ENCODE measurements around the gene CTSC.
"Not testable (repeated sequence)": the region's sequence is repeated elsewhere in the genome, so short reads cannot be mapped to it uniquely, and the experiment has no call there.

CTSC gene

DNA sequence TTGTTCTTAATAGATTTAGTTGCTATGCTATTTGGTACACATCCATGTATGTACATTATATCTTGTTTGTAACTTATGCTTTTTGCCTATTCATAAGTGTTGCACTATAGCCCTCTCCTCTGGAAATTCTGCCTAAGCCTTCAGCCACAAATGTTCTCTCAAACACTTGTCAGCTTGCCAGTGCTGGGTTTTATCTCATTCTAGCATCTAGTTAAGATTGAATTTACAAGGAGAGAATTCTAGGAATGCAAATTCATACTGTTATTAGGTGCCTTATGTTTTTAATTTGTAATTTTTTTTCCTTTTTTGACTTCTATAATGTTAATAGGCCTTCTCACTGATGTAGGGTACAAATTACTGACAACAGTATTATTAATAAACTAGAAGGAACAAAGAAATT is 14.6 kb upstream of the CTSC start:
- no peak for DNase-seq (ENCODE audit: low spot score)

GRCh38 chr11:88348870-88349269 is 11.3 kb upstream of the CTSC start:
- DNase-seq (ENCODE audit: low spot score): no peak

DNA sequence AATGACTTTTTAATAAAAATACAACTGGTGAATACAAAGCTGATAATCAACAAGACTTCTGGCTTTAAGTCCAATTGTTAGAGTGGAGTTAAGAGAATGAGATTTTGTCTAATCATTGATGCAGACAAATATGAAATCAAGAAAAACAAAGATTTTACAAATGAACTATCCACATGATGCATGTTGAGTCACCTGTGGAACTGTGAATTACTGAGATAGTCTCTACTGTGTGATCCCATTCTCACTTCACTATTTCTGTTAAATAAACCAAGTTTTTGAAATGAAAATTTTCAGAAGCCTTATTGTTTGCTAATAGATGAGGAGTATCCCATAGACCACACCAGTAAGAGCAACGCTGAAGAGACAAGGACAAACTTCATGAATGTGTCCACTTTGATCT is 8.4 kb upstream of the CTSC start:
- no peak for DNase-seq (ENCODE audit: low spot score)

GRCh38 chr11:88345408-88345807 is 7.9 kb upstream of the CTSC start:
- no peak for DNase-seq (ENCODE audit: low spot score)

GRCh38 chr11:88344869-88345268 is 7.3 kb upstream of the CTSC start:
- no peak for DNase-seq (ENCODE audit: low spot score)

GRCh38 chr11:88341522-88342251 is 4.2 kb upstream of the CTSC start:
- no peak for DNase-seq (ENCODE audit: low spot score)

- no peak for DNase-seq (ENCODE audit: low spot score)
Measured at GRCh38 chr11:88340366-88340935, 2.9 kb upstream of the CTSC start.

DNA sequence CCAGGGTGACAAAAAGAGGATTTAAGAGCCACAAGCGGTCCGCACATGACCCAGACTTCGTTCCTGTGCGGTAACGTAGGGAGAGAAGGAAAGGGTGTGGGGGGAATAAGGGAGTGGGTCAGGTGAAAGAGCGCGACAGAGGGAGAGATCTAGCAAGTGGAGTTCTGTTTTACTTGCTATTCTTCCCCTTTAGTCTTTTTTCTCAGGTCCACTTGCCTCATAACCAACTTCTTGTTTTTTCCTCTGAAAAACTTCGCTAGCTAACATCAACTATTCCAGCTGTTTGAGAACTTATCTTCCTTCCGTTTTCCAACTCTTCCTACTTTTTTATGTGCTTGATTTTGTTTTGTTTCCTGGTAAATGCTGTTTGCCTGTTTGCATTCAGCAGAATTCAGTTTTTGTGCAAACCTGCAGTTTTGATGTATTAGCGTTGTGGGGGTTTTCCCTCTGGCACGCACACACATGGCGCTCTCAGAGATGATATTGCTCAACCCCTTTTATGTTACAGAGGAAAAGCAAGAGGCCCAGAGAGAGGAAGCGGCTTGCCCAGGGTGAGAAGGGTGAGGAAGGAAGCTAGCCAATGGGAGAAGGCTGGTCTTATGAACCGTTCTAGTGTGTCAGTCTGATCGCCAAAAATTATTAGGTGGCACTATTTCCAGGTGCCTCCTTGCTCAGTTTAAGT is 592 bp upstream of the CTSC start:
- DNase-seq (ENCODE audit: low spot score): peak; percentile 61

DNA sequence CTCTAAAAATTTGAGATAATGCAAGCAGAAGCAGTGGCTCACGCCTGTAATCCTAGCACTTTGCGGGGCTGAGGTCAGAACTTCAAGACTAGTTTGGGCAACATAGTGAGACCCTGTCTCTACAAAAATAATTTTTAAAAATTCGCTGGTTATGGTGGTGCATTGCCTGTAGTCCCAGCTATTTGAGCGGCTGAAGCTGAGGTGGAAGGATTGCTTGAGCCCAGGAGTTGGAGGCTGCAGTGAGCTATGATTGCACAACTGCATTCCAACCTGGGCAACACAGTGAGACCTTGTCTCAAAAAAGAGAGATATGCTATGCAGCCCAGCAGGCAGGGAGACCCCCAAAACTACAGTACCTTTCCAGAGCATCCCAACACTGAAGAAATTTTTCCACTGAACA is 2.3 kb downstream of the CTSC start:
- DNase-seq (ENCODE audit: low spot score): no peak

- DNase-seq (ENCODE audit: low spot score): no peak
Measured at GRCh38 chr11:88333862-88334261, 3.7 kb downstream of the CTSC start.

- no peak for DNase-seq (ENCODE audit: low spot score)
Measured at GRCh38 chr11:88332851-88333250, 4.7 kb downstream of the CTSC start.

DNA sequence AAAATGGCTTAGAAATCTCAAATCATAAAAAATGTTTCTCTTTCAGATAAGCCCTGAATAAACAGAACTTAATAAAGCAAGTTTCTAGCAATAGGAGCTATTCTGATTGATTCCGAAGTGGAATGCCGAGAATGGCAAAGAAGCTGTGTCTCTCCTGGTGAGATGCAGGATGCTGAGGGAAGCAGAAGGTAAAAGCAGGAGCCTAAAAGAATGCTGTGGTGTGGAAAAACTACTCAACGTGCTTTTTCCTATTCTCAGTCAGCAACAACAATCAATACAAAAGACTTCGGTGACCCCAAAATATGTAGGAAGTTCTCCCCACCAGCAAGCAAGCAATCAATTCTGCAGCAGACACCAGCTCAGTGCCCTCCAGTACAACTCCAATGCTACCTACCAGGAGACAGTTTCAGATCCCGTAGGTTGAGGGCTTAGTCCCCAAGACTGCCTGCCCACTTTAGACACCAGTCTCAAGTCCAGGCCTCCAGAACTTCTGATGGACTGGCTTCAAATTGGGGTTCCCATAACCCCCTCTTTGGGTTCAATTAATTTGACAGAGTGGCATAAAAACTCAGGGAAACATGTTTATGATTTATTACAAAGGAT is 6.6 kb downstream of the CTSC start:
- DNase-seq (ENCODE audit: low spot score): no peak

DNA sequence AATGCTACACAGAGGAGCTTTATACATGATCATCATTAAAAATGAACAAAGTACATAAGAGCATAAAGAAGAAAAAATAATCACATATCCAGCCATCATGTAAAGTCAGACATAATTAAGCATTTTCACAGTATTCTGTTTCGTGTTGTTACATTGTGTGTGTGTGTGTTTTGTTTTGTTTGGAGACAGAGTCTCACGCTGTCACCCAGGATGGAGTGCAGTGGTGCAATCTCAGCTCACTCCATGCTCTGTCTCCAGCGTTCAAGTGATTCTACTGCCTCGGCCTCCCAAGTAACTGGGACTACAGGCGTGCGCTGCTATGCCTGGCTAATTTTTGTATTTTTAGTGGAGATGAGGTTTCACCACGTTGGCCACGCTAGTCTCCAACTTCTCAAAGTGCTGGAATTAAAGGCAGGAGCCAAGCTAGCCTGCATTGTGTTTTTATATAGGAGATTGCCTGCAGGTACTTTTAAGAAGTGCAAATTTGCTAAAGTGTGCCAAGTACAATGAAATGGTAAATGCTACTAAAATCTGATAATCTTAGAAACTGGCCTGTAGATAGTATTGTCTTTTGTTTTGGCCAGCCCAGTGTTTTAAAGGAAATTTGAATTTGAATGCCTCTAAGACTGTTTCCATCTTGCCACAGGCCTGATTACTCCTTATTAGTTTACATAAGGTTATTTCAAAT is 7.8 kb downstream of the CTSC start:
- DNase-seq (ENCODE audit: low spot score): no peak

DNA sequence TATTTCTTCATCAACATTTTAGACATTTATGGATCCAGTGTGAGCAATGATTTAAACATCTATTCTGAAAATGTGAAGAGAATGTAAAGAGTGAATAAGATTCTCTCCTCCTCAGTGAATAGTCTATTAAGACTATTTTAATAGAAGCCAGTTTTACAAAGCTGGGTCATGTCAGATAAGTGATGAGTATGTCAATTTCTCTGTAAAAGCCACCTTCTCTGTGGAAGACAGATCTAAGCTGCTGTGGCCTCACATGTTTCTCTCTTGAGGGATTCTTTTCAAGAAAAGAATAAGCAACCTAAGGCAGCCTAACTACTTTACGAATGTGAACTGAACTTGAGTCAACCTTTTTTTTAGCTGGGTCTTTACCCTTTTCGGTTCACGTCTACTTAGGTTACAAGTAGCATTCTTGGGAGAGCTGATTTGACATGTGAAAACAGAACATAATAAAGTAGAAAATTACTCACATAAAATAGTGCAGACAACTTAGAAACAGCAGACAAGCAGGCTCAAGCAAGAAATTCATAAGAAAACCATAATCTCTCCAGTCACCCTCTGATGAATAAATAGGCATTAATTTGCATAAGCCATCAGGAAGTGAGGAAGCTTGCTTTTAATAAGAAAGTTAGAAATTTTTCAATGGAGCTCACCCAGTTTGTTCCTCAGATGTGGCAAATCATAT is 9.9 kb downstream of the CTSC start:
- DNase-seq (ENCODE audit: low spot score): no peak

DNA sequence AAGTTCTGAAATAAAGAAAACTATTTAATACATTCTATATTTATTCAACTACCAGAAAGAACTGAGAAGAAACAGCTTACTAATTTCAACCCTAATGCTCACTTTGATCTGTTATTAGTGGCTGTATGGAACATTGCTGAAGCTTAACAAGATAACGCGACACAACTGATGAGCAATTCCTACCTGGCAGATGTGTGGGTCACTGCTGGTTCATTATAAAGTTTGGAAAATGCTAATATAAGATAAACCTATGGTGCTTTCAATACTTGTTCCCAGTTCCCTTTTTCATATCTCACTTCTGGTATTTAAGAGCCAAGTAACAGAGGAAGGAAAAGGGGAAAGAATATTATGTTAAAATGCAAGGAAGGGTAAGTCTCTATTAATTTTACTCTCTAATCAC is 10.5 kb downstream of the CTSC start:
- no peak for DNase-seq (ENCODE audit: low spot score)

DNA sequence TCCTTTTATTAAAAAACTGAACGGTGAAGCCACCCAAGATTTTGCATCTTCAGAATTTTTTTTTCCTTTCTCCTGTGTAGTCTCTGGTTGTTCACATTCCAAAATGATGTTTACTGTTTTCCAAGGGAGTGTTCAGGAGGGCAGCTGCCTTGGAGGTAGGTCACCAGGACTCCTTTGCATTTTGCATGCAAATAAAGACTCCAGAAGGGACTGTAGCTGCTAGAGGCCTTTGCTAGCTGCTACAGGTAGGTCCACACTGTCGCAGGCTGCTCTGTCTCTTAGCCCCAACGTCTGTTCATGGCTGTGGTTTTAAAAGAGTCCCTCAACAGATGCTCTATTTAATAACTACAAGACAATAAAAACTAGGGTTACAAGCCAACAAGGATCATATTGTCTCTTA is 11.4 kb downstream of the CTSC start:
- no peak for DNase-seq (ENCODE audit: low spot score)

DNA sequence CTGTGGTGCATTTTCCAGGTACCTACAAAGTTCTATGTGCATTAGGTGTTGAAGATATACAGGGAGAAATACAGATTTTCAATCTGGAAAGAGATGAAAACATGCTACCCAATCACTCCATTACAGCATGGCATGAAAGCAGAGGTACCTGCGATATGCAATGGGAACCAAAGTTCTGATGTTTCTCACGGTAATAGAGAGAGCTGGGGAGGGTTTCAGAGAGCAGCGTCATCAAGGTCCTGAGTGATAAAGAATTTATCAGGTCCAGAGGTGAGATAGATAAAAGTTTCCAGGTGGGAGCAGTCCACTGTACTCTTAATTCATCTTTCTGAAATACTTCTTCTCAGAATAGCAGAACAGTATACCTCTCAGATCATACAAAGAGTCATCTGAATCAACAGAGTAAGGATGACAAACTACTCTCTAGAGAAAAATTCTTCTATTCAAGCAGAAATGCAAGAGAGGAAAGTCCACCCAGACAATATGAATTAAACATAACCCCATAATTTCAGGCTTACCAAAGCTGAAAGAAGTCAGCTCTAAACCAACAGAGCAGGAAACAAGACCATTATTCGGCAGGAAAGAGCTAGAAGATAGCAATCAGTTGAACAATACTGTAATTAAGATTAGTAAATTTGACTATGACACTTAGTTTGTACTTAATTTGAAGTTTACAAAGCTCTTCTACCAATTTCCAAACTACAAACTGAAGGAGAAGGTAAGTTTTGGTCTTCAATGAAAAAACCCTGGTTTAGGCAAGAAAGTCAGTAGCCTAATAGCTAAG is 12.8 kb downstream of the CTSC start:
- no peak for DNase-seq (ENCODE audit: low spot score)

DNA sequence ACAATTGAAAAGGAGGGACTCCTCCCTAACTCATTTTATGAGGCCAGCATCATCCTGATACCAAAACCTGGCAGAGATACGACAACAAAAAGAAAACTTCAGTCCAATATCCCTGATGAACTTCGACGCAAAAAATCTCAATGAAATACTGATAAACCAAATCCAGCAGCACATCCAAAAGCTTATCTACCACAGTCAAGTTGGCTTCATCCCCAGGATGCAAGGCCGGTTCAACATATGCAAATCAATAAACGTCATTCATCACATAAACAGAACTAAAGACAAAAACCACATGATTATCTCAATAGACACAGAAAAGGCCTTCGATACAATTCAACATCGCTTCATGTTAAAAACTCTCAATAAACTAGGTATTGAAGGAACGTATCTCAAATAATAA is 14.7 kb downstream of the CTSC start:
- not testable (repeated sequence) for DNase-seq (ENCODE audit: low spot score)

GRCh38 chr11:88321412-88321811 is 16.1 kb downstream of the CTSC start:
- not testable (repeated sequence) for DNase-seq (ENCODE audit: low spot score)

GRCh38 chr11:88320149-88320559 is 17.4 kb downstream of the CTSC start:
- DNase-seq (ENCODE audit: low spot score): no peak

DNA sequence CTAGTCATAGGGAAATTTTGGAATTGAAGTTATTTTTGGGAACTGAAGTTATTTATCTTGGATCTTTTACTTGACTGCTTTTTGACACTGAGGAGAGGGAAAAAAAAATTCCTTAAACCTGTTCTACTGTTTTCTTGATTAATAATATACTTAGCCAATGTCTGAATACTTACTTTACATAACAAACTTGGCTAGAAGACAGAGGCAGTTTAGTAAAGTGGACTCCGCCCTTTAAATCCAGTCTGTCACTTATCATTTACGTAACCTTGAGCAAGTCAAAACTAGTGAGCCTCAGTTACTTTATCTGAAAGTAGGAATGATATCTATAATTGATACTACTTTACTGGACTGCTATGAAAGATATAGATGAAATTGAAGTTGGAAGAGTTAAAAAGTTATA is 19.5 kb downstream of the CTSC start:
- no peak for DNase-seq (ENCODE audit: low spot score)
